MCF 10A (cell line): ENCODE data around the gene ZNF571. TPM values are rescaled to one million over a fixed set of nuclear protein-coding genes. Genes with fewer than 3 reads are reported as not detected.

Experiments used
- BruUV-seq: library from RNA; stranded (reverse); fragments of 400-500 nt; replicated peaks from 2 replicates; lab custom pipeline; 2021; lab: Mats Ljungman, UMichigan
- CTCF ChIA-PET: fragments of 300-600 bp; sonication (Branson Sonifier 250); formaldehyde crosslinking; extraction: SDS; loops from one replicate; lab custom pipeline; 2021; ENCODE audit warnings: antibody characterized with exemption, inconsistent platforms; lab: Yijun Ruan, JAX
- POLR2A ChIA-PET: fragments of 300-600, 350-650 bp; sonication (Branson Sonifier 250); formaldehyde crosslinking; extraction: SDS; loops from one replicate; lab custom pipeline; 2020; ENCODE audit warnings: antibody characterized with exemption, inconsistent platforms; lab: Yijun Ruan, JAX
- DNase-seq: peaks from one replicate; pipeline ENCODE4 v3.0.0-alpha.2; 2018; ENCODE audit not compliant: unreplicated experiment
- H3K27ac Mint-ChIP-seq: one replicate; pipeline ENCODE4 v1.8.0; 2022; ENCODE audit warnings: mild to moderate bottlenecking, low read depth, mixed read lengths; ENCODE audit not compliant: unreplicated experiment
- H3K27me3 Mint-ChIP-seq: one replicate; pipeline ENCODE4 v1.8.0; 2022; ENCODE audit warnings: mixed read lengths; ENCODE audit not compliant: insufficient read depth, unreplicated experiment
- H3K36me3 Mint-ChIP-seq: one replicate; pipeline ENCODE4 v1.8.0; 2022; ENCODE audit warnings: mild to moderate bottlenecking, moderate library complexity, mixed read lengths; ENCODE audit not compliant: insufficient read depth, unreplicated experiment
- H3K4me1 Mint-ChIP-seq: one replicate; pipeline ENCODE4 v1.8.0; 2022; ENCODE audit warnings: mixed read lengths; ENCODE audit not compliant: insufficient read depth, unreplicated experiment
- H3K4me3 Mint-ChIP-seq: one replicate; pipeline ENCODE4 v1.8.0; 2022; ENCODE audit warnings: mild to moderate bottlenecking, moderate library complexity, mixed read lengths; ENCODE audit not compliant: unreplicated experiment
- H3K9me3 Mint-ChIP-seq: one replicate; pipeline ENCODE4 v1.8.0; 2022; ENCODE audit warnings: mixed read lengths; ENCODE audit not compliant: unreplicated experiment
- CTCF ChIP-seq: fragments of 200-600 bp; IDR thresholded peaks from one replicate; pipeline ENCODE4 v1.8.0; 2022; ENCODE audit warnings: antibody characterized with exemption, mild to moderate bottlenecking; ENCODE audit not compliant: unreplicated experiment
- intact Hi-C: fragments of 100-400 bp; cut with micrococcal nuclease; formaldehyde crosslinking; loops from 2 replicates; pipeline ENCODE4 v1.14.1; 2022
- total RNA-seq: library from RNA; stranded (reverse); gene quantifications from 2 replicates; pipeline ENCODE4 v1.2.3, GENCODE V29; 2022

ZNF571 gene
- total RNA-seq, 1 experiment from 2014 or later, result 6.3 TPM

GRCh38 chr19:37519890-37520289 lies 74.7 kb downstream of the ZNF571 start:
- no peaks in the 10 kb centered on the region for H3K27me3 Mint-ChIP-seq
- ChIA-PET CTCF (no interaction called here), POLR2A (no interaction called here)
- DNase-seq, result no peak
- no peaks in the 10 kb centered on the region for H3K36me3 Mint-ChIP-seq
- no TSS peak for BruUV-seq
- peaks cover 12% of the 10 kb centered on the region for H3K9me3 Mint-ChIP-seq
- no peak overlapping the region for H3K27ac Mint-ChIP-seq
- intact Hi-C loops, result no loop called here
- H3K4me1 Mint-ChIP-seq, result no peaks in the 10 kb centered on the region
- no peak overlapping the region for H3K4me3 Mint-ChIP-seq
- no peak for TF ChIP-seq CTCF

Other genes with a start within 250 kb of the ZNF571 start
- gene ZNF527, start 223.7 kb downstream of the ZNF571 start, total RNA-seq, result 4.3 and 5.0 TPM in 2 replicates
- 3.4 and 3.9 TPM in 2 replicates for gene ZNF569, start 127.3 kb downstream of the ZNF571 start, total RNA-seq
- 0.96 and 1.4 TPM in 2 replicates for gene ZNF570, start 125.4 kb downstream of the ZNF571 start, total RNA-seq
- not detected in 2 replicates for gene ZNF793, start 87.9 kb downstream of the ZNF571 start, total RNA-seq
- gene ZNF540, start 84 bp upstream of the ZNF571 start, total RNA-seq, result 1.1 TPM in 2 replicates
- 8.1 and 12.2 TPM in 2 replicates for gene ZFP30, start 60.7 kb upstream of the ZNF571 start, total RNA-seq
- gene ZNF607, start 125.0 kb upstream of the ZNF571 start, total RNA-seq, result 3.0 and 3.4 TPM in 2 replicates
- 6.1 and 11.9 TPM in 2 replicates for gene ZNF573, start 184.8 kb upstream of the ZNF571 start, total RNA-seq